Measurements from ENCODE around the gene CCNY. TPM values are rescaled to one million over a fixed set of nuclear protein-coding genes. Genes with fewer than 3 reads are reported as not detected.

The CCNY gene
- total and polyA plus RNA-seq, 12 donors, result 26.0 to 99.4 (median 88.9) TPM

DNA sequence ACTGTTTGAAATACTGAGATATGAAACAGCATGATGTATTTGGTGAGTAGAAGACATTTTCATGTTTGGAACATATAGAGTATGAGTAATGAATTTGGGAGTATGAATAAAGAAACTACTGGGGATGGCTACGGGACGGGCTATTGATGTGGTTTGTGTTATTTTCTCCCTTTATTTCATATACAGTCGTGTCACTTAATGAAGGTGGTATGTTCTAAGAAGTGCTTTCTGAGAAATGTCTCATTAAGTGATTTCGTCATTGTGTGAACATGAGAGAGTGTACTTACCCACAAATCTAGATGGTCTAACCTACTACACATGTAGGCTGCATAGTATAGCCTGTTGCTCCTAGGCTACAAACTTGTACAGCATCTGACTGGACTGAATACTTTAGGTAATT is 106.3 kb downstream of the CCNY start:
- Histone ChIP-seq H3K27ac (peak overlapping the region in 3 of 10 donors; percentile 24 to 65 (median 62)), H3K9me3 (peaks cover 0 to 59% (median 34%) of the 10 kb centered on the region in 11 donors), H3K4me3 (no peak overlapping the region), H3K4me1 (peaks cover 14 to 71% (median 41%) of the 10 kb centered on the region in 9 donors), H3K27me3 (no peaks in the 10 kb centered on the region), H3K36me3 (peaks cover 0 to 5% (median 0%) of the 10 kb centered on the region in 9 donors)
- ATAC-seq (no peak), DNase-seq (no peak)
- no peak for TF ChIP-seq CTCF (IDR thresholded peaks at IDR 0.05)
- intact Hi-C loops (cut with DNase I), result loop anchor here in 1 of 10 donors (10.0 kb wide), 1 partner anchor 68 kb away; no protein-coding TSS in a partner anchor
- WGBS, 2 donors, result 98 to 99% methylated on average over 4 of the region's 4 CpGs

DNA sequence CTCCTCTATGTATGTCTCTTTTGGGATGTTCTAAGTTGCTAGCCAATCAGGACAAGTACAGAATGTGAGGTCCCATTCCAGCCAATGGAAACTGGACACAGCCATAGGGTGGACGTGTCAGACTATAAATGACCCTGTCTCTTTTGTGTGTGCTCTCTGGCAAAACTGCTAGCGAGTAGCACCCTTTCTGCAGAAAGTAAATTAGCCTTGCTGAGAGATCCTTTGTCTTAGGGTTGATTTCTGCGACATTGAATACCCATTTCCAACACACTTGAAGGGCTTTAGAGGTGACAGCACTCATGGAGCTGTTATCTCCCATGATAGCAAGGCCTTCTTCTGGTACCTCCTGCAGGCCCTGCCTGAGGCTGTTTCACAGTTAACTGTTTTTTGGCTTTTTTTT is 107.5 kb downstream of the CCNY start:
- peaks cover 25 to 77% (median 54%) of the 10 kb centered on the region in 9 donors for H3K4me1 ChIP-seq

GRCh38 chr10:35445150-35445884 is 109.0 kb downstream of the CCNY start:
- ATAC-seq, result no peak
- Histone ChIP-seq H3K27me3 (no peaks in the 10 kb centered on the region), H3K36me3 (peaks cover 0 to 5% (median 0%) of the 10 kb centered on the region in 9 donors), H3K27ac (peak overlapping the region; percentile 44 to 95 (median 80)), H3K9me3 (peaks cover 0 to 36% (median 25%) of the 10 kb centered on the region in 11 donors), H3K4me1 (peaks cover 34 to 83% (median 67%) of the 10 kb centered on the region in 9 donors), H3K4me3 (no peak overlapping the region)
- DNase-seq, result no peak
- 77 to 80% methylated on average over 4 of the region's 4 CpGs for WGBS, 2 donors
- intact Hi-C loops (cut with DNase I), result loop anchor here in 2 of 10 donors (5.0 to 10.0 kb wide), 4 partner anchors 52 to 108 kb away; partner anchors contain the start of gene CCNY (in 1 of the 2)
- no peak for TF ChIP-seq CTCF (IDR thresholded peaks at IDR 0.05)

More for the DNA sequence above, 107.5 kb downstream of the CCNY start:
- no peak overlapping the region for H3K4me3 ChIP-seq
- peak overlapping the region in 1 of 10 donors; percentile 65 for H3K27ac ChIP-seq
- 97 to 100% methylated on average over 3 of the region's 3 CpGs for WGBS, 2 donors
- intact Hi-C loops (cut with DNase I), result loop anchor here in 1 of 10 donors (10.0 kb wide), 1 partner anchor 69 kb away; no protein-coding TSS in a partner anchor
- peaks cover 0 to 5% (median 0%) of the 10 kb centered on the region in 9 donors for H3K36me3 ChIP-seq
- peaks cover 0 to 47% (median 30%) of the 10 kb centered on the region in 11 donors for H3K9me3 ChIP-seq
- no peak for TF ChIP-seq CTCF (IDR thresholded peaks at IDR 0.05)
- H3K27me3 ChIP-seq, result no peaks in the 10 kb centered on the region
- no peak for ATAC-seq
- DNase-seq, result no peak

GRCh38 chr10:35446439-35446838 is 110.1 kb downstream of the CCNY start:
- DNase-seq (no peak), ATAC-seq (no peak)
- TF ChIP-seq CTCF (IDR thresholded peaks at IDR 0.05), result no peak
- 78 to 80% methylated on average over 2 of the region's 2 CpGs for WGBS, 2 donors
- peaks cover 37 to 83% (median 69%) of the 10 kb centered on the region in 9 donors for H3K4me1 ChIP-seq
- peaks cover 0 to 5% (median 0%) of the 10 kb centered on the region in 9 donors for H3K36me3 ChIP-seq
- peak overlapping the region; percentile 64 to 95 (median 80) for H3K27ac ChIP-seq
- H3K27me3 ChIP-seq, result no peaks in the 10 kb centered on the region
- H3K9me3 ChIP-seq, result peaks cover 0 to 36% (median 25%) of the 10 kb centered on the region in 11 donors
- intact Hi-C loops (cut with DNase I), result loop anchor here in 2 of 10 donors (5.0 to 10.0 kb wide), 4 partner anchors 51 to 109 kb away; partner anchors contain the start of gene CCNY (in 1 of the 2)
- H3K4me3 ChIP-seq, result no peak overlapping the region
